WERI-Rb-1 (cell line): ENCODE measurements around the gene TEKT5.
"Not testable (repeated sequence)": the region's sequence is repeated elsewhere in the genome, so short reads cannot be mapped to it uniquely, and the experiment has no call there.

Experiments used
- DNase-seq: peaks from one replicate; pipeline ENCODE4 v3.0.0-alpha.2; 2020
- H3K27ac ChIP-seq: fragments of 250-450 bp; sonication (Bioruptor Pico); 2 replicates; pipeline ENCODE4 v1.5.1; 2020; ENCODE audit warnings: mild to moderate bottlenecking, moderate library complexity
- H3K27me3 ChIP-seq: fragments of 250-450 bp; sonication (Bioruptor Pico); 2 replicates; pipeline ENCODE4 v1.5.1; 2021; ENCODE audit warnings: mild to moderate bottlenecking, low read depth, moderate library complexity; ENCODE audit not compliant: insufficient read depth, severe bottlenecking
- H3K36me3 ChIP-seq: fragments of 250-450 bp; sonication (Bioruptor Pico); 2 replicates; pipeline ENCODE4 v1.5.1; 2020; ENCODE audit warnings: mild to moderate bottlenecking, moderate library complexity
- H3K4me3 ChIP-seq: 2 replicates; pipeline ENCODE4 v1.5.1; 2011; ENCODE audit warnings: low read depth, mild to moderate bottlenecking, control low read depth, low read length
- H3K9me3 ChIP-seq: fragments of 250-450 bp; sonication (Bioruptor Pico); 2 replicates; pipeline ENCODE4 v1.5.1; 2021; ENCODE audit warnings: mild to moderate bottlenecking, moderate library complexity; ENCODE audit not compliant: severe bottlenecking
- TF ChIP-seq, protein P1 (sequence below): IDR thresholded peaks from 2 replicates; pipeline ENCODE4 v1.5.1; 2011; ENCODE audit warnings: low read depth, mild to moderate bottlenecking, control low read depth, inconsistent platforms, low read length

The TEKT5 gene

GRCh38 chr16:10622036-10622921, 72.5 kb downstream of the TEKT5 start:
- Histone ChIP-seq H3K4me3 (no peak overlapping the region), H3K9me3 (no peaks in the 10 kb centered on the region), H3K27ac (no peak overlapping the region), H3K36me3 (no peaks in the 10 kb centered on the region), H3K27me3 (no peaks in the 10 kb centered on the region)
- TF ChIP-seq, protein P1, sequence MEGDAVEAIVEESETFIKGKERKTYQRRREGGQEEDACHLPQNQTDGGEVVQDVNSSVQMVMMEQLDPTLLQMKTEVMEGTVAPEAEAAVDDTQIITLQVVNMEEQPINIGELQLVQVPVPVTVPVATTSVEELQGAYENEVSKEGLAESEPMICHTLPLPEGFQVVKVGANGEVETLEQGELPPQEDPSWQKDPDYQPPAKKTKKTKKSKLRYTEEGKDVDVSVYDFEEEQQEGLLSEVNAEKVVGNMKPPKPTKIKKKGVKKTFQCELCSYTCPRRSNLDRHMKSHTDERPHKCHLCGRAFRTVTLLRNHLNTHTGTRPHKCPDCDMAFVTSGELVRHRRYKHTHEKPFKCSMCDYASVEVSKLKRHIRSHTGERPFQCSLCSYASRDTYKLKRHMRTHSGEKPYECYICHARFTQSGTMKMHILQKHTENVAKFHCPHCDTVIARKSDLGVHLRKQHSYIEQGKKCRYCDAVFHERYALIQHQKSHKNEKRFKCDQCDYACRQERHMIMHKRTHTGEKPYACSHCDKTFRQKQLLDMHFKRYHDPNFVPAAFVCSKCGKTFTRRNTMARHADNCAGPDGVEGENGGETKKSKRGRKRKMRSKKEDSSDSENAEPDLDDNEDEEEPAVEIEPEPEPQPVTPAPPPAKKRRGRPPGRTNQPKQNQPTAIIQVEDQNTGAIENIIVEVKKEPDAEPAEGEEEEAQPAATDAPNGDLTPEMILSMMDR: no peak
- DNase-seq: peak; percentile 75

DNA sequence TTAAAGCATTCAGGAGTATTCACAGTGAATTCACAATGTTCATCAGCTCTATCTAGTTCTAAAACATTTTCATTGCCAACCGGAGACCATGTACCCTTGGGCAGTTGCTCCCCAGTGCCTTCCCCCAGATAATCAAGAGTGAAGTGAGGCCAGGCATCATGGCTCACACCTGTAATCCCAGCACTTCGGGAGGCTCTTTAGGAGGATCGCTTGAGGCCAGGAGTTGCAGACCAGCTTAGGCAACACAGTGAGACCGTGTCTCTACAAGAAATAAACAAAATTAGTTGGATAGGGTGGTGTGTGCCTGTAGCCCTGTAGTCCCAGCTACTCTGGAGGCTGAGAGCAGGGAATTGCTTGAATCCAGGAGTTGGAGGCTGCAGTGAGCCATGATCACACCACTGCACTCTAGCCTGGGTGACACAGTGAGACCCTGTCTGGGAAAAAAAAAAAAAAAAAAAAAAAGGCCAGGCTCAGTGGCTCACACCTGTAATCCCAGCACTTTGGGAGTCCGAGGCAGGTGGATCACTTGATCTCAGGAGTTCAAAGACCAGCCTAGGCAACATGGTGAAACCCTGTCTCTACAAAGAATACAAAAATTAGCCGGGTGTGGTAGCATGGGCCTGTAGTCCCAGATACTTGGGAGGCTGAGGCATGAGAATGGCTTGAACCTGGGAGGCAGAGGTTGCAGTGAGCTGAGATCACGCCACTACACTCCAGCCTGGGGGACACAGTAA, 73.3 kb downstream of the TEKT5 start:
- peak; percentile 29 for DNase-seq
- not testable (repeated sequence) for H3K4me3 ChIP-seq, H3K27ac ChIP-seq, H3K36me3 ChIP-seq, H3K27me3 ChIP-seq, H3K9me3 ChIP-seq

GRCh38 chr16:10620120-10620519, 74.6 kb downstream of the TEKT5 start:
- Histone ChIP-seq H3K4me3 (no peak overlapping the region), H3K27ac (no peak overlapping the region), H3K9me3 (no peaks in the 10 kb centered on the region), H3K27me3 (no peaks in the 10 kb centered on the region), H3K36me3 (no peaks in the 10 kb centered on the region)
- TF ChIP-seq, protein P1: no peak
- DNase-seq: no peak

DNA sequence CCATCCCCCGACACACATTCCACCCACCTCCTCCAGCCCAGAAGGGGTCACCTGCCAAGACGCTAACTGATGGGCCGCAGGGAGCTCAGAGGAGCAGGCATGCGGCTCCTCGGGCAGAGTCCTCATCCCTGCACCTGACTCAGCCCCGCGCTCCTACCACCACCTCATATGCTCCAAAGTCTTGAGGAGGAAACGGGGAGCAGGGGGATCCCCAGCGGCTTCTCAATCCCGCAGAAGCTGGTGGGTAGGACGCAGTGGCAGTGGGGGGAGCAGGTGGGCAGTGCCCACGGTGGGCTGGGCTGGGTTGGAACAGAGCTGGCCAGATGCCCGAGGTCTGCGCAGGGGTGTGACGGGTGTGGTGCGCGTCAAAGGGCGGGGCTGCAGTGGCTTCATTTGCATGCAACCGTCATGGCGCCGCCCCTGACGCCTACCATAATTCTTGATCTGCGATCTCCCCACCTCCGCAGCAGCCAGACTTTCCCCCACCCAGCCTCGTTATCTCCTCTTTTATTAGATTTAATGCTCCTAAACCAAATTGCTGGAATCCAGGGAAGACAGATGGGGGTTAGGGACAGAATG, 75.4 kb downstream of the TEKT5 start:
- no peaks in the 10 kb centered on the region for H3K9me3 ChIP-seq
- TF ChIP-seq, protein P1: no peak
- no peak for DNase-seq
- H3K27me3 ChIP-seq: no peaks in the 10 kb centered on the region
- no peak overlapping the region for H3K27ac ChIP-seq
- no peaks in the 10 kb centered on the region for H3K36me3 ChIP-seq
- H3K4me3 ChIP-seq: no peak overlapping the region

GRCh38 chr16:10618710-10619209, 76.0 kb downstream of the TEKT5 start:
- H3K4me3 ChIP-seq: no peak overlapping the region
- TF ChIP-seq, protein P1: no peak

More at GRCh38 chr16:10618710-10619209, 76.0 kb downstream of the TEKT5 start:
- no peak for DNase-seq
- H3K27ac ChIP-seq: no peak overlapping the region
- H3K9me3 ChIP-seq: no peaks in the 10 kb centered on the region
- no peaks in the 10 kb centered on the region for H3K36me3 ChIP-seq
- H3K27me3 ChIP-seq: no peaks in the 10 kb centered on the region
